ENCODE results near the gene EPHA6.

EPHA6 gene

GRCh38 chr3:97719156-97719821, 904.9 kb downstream of the EPHA6 start:
- peak; percentile 51 for DNase-seq

GRCh38 chr3:97720417-97720816, 906.0 kb downstream of the EPHA6 start:
- no peak for DNase-seq

GRCh38 chr3:97721446-97721845, 907.1 kb downstream of the EPHA6 start:
- no peak for DNase-seq

GRCh38 chr3:97736928-97737327, 922.5 kb downstream of the EPHA6 start:
- no peak for DNase-seq

GRCh38 chr3:97738761-97739160, 924.4 kb downstream of the EPHA6 start:
- no peak for DNase-seq

GRCh38 chr3:97742036-97742435, 927.6 kb downstream of the EPHA6 start:
- DNase-seq, result no peak

GRCh38 chr3:97744289-97744688, 929.9 kb downstream of the EPHA6 start:
- no peak for DNase-seq

- DNase-seq, result no peak
These were observed 949.4 kb downstream of the EPHA6 start for GRCh38 chr3:97763586-97764406.

- peak; percentile 64 for DNase-seq
These were observed 950.2 kb downstream of the EPHA6 start, which contains the start of gene ARL6 for GRCh38 chr3:97764407-97765238. ARL6 (plus strand) TSS chr3:97764758; CDS start chr3:97768108, 3,350 bp downstream.

- no peak for DNase-seq
These were observed 950.9 kb downstream of the EPHA6 start for GRCh38 chr3:97765336-97765735.

GRCh38 chr3:97772926-97773325, 958.5 kb downstream of the EPHA6 start:
- DNase-seq, result no peak

GRCh38 chr3:97778152-97778551, 963.8 kb downstream of the EPHA6 start:
- DNase-seq, result no peak

GRCh38 chr3:97793420-97794019, 979.1 kb downstream of the EPHA6 start:
- DNase-seq, result no peak

- no peak for DNase-seq
These were observed 981.6 kb downstream of the EPHA6 start for GRCh38 chr3:97795951-97796350.

Data from stimulated activated CD4-positive, alpha-beta T cell treated with anti-CD3 and anti-CD28 coated beads, Interleukin-12 subunit alpha, Interleukin-12 subunit beta, amount 100 ng/mL, for 4 hours (primary cell).